ENCODE data around the gene HTR1D.
"Not testable (repeated sequence)": the region's sequence is repeated elsewhere in the genome, so short reads cannot be mapped to it uniquely, and the experiment has no call there.

Gene HTR1D

DNA sequence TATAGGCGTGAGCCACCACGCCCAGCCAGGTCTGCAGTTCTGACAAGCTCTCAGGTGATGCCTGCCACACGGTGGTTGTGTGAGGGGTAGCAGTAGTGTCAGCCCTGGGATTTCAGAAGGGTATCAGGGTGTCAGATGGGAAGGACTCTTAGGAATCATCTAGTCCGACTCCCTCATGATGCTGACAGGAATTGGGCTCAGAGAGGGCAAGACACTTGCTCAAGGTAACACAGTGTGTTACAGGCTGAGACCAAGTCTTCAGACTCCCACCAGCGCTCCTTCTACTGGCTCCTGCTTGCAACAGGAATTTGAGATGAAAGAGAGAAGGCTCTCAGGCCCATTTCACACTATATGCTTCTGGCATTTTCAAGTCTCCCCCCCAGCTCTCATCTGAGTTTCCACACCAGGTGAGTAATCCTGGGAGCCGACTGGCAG, 6.9 kb downstream of the HTR1D start:
- DNase-seq (ENCODE audit: low read depth): no peak
- TF ChIP-seq, protein P1, sequence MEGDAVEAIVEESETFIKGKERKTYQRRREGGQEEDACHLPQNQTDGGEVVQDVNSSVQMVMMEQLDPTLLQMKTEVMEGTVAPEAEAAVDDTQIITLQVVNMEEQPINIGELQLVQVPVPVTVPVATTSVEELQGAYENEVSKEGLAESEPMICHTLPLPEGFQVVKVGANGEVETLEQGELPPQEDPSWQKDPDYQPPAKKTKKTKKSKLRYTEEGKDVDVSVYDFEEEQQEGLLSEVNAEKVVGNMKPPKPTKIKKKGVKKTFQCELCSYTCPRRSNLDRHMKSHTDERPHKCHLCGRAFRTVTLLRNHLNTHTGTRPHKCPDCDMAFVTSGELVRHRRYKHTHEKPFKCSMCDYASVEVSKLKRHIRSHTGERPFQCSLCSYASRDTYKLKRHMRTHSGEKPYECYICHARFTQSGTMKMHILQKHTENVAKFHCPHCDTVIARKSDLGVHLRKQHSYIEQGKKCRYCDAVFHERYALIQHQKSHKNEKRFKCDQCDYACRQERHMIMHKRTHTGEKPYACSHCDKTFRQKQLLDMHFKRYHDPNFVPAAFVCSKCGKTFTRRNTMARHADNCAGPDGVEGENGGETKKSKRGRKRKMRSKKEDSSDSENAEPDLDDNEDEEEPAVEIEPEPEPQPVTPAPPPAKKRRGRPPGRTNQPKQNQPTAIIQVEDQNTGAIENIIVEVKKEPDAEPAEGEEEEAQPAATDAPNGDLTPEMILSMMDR (IDR thresholded peaks at IDR 0.05; ENCODE audit: control insufficient read depth, extremely low read depth, insufficient read depth): peak; percentile 15; the same call in 1 of the 2 replicates
- H3K4me3 ChIP-seq (ENCODE audit: low read depth, low read length): no peak overlapping the region

DNA sequence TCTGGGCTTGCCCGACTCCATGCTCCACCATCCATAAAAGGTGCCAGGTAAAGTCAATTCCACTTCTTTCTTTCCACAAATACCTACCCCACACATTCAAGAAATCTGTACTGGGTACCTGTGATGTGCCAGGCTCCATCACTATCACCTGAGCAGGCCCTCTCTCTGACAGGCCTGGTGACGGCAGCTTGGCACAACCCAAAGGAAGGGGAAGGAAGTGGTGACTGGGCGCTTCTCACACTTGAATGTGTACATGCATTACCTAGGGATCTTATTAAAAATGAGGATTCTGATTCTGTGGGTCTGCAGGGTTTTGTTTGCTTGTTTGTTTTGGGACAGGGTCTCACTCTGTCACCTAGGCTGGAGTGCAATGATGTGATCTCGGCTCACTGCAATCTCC, 7.5 kb downstream of the HTR1D start:
- no peak for DNase-seq (ENCODE audit: low read depth)
- TF ChIP-seq, protein P1 (IDR thresholded peaks at IDR 0.05; ENCODE audit: control insufficient read depth, extremely low read depth, insufficient read depth): no peak

DNA sequence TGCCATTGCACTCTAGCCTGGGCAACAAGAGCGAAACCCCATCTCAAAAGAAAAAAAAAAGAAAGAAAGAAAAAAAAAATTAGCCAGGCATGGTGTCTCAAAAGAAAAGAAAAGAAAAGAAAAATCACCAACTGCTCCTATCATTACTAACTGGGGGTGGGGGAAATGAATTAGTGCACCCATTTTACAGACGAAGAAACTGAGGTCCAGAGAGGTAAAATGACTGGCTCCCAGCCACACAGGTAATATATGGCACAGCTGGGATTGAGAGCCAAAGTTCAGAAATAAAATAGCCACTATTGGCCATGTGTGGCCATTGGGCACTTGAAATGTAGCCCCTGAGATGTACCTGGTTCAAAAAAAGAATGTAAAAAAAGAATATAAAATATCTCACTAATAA, 8.8 kb downstream of the HTR1D start:
- DNase-seq (ENCODE audit: low read depth): no peak
- no peak overlapping the region for H3K4me3 ChIP-seq (ENCODE audit: low read depth, low read length)
- TF ChIP-seq, protein P1 (IDR thresholded peaks at IDR 0.05; ENCODE audit: control insufficient read depth, extremely low read depth, insufficient read depth): no peak

More for the DNA sequence above, 7.5 kb downstream of the HTR1D start:
- H3K4me3 ChIP-seq (ENCODE audit: low read depth, low read length): no peak overlapping the region

DNA sequence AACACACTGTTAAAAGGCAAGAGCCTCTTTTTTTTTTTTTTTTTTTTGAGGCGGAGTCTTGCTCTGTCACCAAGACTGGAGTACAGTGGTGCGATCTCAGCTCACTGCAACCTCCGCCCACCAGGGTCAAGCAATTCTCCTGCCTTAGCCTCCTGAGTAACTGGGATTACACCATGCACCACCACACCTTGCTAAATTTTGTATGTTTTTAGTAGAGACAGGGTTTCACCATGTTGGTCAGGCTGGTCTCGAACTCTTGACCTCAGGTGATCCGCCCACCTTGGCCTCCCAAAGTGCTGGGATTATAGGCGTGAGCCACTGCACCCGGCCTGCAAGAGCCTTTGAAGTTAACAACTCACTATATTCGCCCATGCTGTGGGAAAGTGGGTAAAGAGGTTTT, 9.6 kb downstream of the HTR1D start:
- H3K4me3 ChIP-seq (ENCODE audit: low read depth, low read length); DNase-seq (ENCODE audit: low read depth): not testable (repeated sequence)

DNA sequence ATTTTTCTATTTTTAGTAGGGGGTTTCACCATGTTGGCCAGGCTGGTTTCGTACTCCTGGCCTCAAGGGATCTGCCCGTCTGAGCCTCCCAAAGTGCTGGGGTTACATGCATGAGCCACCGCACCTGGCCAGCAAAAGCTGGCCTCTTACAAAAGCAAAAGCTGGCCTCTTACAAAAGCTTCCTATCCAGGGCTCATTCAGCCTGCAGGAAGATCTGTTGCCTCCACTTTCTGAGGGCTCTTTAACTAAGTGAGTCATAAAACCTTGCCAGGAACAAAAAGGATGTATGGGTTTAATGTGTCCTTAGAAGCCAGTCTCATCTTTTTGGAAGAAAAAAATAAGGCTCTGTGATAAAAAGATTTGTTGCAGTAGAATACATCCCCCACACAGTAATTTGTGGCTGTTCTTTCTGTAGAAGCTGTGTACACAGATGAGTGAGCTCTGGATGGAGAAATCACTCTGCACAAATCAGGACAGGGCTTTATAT, 15.0 kb downstream of the HTR1D start:
- DNase-seq (ENCODE audit: low read depth): no peak
- TF ChIP-seq, protein P1 (IDR thresholded peaks at IDR 0.05; ENCODE audit: control insufficient read depth, extremely low read depth, insufficient read depth): no peak
- H3K4me3 ChIP-seq (ENCODE audit: low read depth, low read length): no peak overlapping the region

DNA sequence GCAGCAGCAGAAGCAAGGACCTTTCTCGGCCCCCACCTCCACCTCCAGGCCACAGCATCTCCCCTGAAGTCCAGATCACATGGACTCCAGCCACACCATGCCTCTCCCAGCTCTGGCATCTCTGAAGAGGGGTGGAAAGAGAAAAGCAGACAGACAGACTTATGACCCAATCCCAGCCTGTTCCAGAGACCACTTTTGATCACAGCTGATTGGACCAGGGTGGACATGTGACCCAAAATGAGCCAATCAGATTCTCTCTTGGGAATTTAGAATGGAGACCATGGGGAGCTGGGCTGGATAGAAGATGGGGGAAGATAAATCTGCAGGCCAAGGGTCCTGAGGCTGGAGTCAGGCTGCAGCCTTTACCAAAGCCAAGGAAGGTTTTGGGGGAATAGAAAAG, 16.4 kb downstream of the HTR1D start:
- H3K4me3 ChIP-seq (ENCODE audit: low read depth, low read length): no peak overlapping the region
- TF ChIP-seq, protein P1 (IDR thresholded peaks at IDR 0.05; ENCODE audit: control insufficient read depth, extremely low read depth, insufficient read depth): no peak
- DNase-seq (ENCODE audit: low read depth): no peak

DNA sequence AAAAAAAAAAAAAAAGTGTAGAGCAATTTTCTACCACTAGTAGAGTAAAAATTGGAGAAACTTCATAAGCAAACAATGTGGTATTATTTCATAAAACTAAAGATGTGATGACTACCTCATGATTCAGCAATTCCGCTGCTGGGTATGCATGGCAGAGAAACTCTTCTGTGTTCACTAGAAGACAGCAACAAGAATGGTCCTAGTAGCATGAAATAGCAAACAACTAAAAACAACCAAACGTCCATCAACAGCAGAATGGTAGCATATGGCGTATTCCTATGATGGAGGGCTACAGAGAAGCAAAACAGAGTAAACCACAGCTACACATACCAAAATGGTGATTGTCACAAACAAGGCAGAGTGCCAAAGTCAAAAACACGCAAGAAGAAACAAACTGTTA, 18.9 kb downstream of the HTR1D start:
- TF ChIP-seq, protein P1 (IDR thresholded peaks at IDR 0.05; ENCODE audit: control insufficient read depth, extremely low read depth, insufficient read depth): no peak
- H3K4me3 ChIP-seq (ENCODE audit: low read depth, low read length): no peak overlapping the region
- DNase-seq (ENCODE audit: low read depth): no peak
